ENCODE results near the gene GRAP.

GRAP gene

DNA sequence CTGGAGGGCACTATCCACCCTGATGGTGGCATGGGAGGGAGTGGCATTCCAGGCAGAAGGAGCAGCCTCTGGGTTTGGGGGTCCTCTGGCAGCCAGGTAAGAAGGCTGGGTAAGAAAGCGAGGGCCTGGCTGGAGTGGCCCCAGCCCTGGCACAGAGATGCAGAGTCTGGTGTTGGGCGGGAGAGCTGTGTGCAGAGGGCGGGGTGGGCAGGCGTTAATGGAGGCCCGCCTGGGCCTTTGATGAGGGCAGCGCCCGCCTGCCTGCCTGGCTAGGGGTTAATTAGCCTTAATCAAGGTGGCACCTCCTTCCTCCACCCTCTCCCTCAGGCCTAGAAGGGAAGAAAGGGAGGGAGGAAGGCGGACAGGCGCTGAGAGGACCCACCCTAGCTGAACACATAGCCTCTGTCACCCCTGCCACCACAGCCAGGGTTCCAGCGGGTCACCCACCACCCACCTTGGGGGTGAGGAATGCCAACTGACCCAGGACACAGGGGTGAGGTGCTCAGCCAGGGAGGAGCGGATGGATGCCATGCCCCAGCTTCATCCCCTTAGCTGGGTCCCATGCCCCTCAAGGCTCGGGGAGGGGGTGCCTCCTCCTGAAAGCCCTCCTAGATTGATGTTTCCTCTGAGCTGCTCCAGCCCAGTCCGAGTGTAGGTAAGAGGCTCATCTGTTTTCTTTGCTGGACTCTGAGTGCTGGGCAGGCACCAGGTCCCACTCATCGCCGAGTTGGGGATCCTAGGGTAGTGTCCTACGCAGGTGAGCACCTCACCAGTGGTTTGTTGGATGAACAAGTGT is 28.8 kb downstream of the GRAP start:
- DNase-seq, result no peak

DNA sequence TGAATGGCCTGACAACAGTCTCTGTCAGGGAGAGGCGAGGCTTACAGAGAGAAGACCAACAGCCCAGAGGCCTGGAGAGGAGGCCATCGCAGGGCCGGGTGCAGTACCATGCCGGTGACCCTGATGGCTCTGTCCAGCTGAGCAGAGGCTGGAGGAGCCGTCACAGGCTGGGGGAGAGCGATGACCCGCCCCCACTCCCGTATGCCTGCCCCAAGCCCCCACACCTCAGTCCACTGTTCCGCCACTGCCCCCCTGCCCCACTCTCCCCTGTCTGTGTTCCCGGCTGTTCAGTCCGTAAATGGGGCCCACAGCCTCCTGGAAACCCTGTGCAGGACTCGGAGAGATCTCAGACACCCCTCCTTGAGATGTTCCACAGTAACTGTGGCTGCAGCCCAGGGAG is 29.4 kb downstream of the GRAP start:
- DNase-seq, result no peak

GRCh38 chr17:19016881-19017280 is 29.9 kb downstream of the GRAP start:
- DNase-seq, result no peak

DNA sequence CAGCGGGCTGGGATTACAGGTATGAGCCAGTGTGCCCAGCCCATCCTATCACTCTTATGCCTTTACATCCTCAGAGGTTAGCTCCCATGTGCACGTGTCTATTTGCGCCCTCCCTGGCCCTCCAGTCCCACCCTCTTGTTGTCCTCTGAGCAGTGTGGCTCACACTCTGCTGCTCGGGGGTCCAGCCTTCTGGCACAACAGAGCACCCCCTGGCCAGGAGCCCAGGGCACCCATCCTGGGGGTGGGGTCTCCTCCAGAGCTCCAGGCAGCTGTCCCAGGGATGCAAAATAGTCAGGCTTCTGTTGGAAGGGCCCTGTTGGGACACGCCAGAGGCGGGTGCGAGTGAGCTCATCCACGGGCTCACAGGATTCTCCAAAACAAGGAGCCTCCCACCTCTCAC is 30.5 kb downstream of the GRAP start:
- no peak for DNase-seq

GRCh38 chr17:19015428-19015827 is 31.3 kb downstream of the GRAP start:
- DNase-seq, result no peak

DNA sequence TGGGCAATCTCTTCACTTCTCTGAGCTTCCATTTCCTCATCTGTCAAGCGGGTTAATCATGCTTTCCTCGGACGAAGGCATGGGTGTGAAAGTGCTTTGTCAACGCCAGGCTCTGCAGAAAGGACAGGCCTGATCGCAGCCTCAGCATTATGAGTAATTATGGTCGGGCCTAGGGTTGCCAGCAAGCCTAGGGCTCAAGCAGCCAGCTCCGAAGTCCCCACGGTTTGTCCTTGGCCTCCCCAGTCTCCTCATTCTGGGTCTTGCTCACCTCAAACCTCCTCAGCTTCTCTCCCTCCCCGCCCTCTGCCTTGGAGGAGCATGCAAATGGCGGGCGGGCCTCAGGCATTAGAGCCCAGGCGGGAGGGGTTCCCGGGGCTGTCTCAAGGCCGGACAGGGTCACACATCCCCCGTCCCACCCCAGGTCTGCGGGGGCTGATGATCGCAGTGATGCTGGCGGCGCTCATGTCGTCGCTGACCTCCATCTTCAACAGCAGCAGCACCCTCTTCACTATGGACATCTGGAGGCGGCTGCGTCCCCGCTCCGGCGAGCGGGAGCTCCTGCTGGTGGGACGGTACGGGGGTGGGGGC is 32.0 kb downstream of the GRAP start:
- no peak for DNase-seq

DNA sequence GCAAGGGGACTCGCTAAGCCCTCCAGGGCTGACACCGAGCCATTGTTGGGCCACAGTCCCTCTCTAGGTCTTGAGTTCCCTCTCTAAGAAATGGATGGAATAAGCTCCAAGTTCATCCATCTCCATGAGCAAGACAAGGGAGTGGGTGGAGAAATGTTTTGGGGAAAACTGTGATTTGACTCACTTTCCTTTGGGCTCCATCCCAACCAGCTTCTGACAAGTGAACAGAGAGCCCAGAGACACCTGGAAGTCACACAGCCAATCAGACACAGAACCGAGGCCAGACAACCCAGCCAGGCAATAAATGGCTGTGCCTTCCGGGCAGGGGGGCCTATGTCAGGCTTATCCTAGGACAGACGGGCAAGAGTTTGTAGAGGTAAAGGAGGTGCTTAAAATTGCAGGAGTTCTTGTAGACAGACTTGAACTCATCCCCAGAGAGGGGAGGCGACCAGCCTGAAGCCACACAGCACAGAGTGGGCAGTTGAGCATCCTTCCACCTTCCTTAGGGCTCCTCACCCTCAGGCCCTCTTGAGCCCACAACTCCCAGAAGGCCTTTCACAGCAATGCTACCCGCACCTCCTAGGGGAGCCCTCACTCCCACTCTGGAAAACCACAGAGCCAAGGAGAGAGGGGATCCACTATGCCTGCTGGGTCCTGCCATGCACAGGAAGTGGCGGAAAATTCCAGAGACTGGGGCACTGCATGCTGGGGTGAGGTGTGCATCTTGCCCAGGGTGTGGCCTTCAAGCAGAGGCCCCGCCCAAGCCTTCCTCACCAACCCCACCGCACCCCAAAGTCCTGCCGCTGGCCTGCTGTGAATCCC is 32.7 kb downstream of the GRAP start:
- DNase-seq, result no peak

DNA sequence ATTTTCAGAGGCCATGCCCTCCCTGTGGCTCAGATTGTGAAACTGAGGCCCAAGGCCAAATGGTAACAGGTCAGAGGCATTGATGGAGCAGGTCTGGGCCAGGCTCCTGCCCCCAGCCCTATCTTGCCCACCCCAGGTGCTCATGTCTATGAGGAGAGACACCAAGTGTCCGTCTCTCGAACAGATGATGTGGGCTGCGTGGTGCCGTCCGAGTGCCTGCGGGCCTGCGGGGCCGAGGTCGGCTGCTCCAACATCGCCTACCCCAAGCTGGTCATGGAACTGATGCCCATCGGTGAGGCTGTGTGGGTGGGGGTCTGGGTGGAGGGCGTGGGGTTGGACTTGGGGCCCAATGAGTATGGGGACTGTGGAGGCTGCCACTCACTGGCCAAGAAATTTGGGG is 33.5 kb downstream of the GRAP start:
- DNase-seq, result no peak

GRCh38 chr17:19012171-19013080 is 34.3 kb downstream of the GRAP start:
- no peak for DNase-seq

GRCh38 chr17:19011581-19011980 is 35.2 kb downstream of the GRAP start:
- no peak for DNase-seq

GRCh38 chr17:19010729-19011505 is 35.8 kb downstream of the GRAP start:
- no peak for DNase-seq

GRCh38 chr17:19009970-19010369 is 36.8 kb downstream of the GRAP start:
- no peak for DNase-seq

DNA sequence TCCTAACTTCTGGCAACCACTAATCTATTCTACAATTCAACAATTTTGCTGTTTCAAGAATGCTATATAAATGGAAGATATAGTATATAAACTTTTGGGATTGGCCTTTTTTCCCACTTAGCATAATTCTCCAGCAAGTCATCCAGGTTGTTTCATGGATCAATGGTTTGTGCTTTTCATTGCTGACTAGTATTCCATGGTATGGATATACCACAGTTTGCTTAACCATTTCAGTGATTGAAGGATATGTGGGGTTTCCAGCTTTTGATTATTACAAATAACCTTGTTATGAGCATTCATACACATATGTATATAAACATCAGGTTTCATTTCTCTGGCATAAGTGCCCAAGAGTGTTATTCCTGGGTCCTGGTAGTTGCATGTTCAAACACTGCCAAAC is 40.1 kb downstream of the GRAP start:
- no peak for DNase-seq

DNA sequence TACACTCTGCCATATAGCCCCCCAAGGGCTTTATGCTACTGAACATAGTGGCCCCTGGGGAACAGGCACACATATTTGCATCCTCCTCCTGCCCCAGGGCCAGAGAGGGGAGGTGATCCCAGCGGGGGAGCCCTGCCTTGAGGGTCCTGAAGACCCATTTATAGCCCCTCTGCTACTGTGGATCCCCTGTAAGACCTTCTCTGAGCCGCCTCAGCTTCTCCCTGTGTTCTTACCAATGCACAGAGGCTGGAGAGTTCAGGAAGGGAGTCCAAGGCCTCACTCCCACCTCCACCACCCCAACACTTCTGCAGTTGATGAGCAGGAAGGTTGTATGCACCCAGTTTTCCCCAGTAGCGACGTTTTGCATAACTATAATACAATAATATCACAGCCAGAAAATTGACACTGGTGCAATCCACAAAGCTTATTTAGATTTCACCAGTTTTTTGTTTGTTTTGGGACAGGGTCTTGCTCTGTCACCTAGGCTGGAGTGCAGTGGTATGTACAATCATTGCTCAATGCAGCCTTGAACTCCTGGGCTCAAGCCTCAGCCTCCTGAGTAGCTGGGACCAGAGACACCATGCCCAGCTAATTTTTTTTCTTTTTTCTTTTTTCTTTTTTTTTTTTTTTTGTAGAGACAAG is 40.8 kb downstream of the GRAP start:
- DNase-seq, result no peak

- no peak for DNase-seq
Measured at GRCh38 chr17:19005137-19005773, 41.5 kb downstream of the GRAP start.

- peak; percentile 5 for DNase-seq
Measured at GRCh38 chr17:19004421-19005136, 42.2 kb downstream of the GRAP start, which contains the start of gene FAM83G. Gene FAM83G (minus strand): TSS chr17:19004764. CDS start chr17:19004041, 723 bp downstream.

- no peak for DNase-seq
Measured at GRCh38 chr17:19003543-19004420, 43.0 kb downstream of the GRAP start.

DNA sequence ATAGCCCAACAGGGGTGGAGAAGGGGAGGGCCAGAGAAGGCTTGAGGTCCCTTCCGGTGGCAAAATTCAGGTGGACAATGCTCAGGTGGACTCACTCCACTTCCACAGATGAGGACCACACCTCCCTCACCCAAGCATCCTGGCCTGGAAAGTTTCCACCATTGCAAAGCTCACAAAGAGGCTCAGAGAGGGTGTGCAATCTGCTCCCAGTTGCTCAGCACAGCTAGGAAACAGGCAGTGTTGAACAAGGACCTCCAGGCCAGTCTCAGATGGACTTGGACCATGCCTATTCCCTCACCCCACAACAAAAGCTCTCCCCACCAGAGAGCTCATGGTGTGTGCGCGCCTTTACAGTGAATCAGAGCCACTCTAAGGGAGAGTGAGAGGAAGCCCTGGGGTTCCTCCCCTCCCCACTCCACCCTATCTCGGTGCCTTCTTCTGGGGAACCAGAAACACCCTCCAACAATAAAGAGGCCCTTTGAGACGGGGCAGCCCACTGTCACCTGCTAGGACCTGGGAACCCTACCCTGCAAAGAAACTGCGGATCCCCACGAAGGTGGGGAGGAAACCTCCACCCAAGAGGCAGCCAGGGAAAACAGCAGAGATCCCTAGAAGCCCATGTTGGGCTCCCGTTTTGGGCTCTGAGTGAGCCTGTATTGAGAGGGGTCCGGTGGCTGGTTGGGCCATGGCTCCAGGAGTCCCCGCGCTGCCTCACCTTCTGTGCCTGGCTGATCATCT is 43.8 kb downstream of the GRAP start:
- DNase-seq, result no peak

All from NCI-H1105 treated with DMSO at 0.1 percent for 48 hours (cell line).